GM12864 (cell line): ENCODE results near the gene SHD.
"Not testable (repeated sequence)": the region's sequence is repeated elsewhere in the genome, so short reads cannot be mapped to it uniquely, and the experiment has no call there.

ENCODE experiments used
- DNase-seq: peaks from one replicate; pipeline ENCODE4 v3.0.0-alpha.2; 2011; ENCODE audit warnings: low read depth
- H3K4me3 ChIP-seq: 2 replicates; pipeline ENCODE4 v1.5.1; 2011; ENCODE audit warnings: mild to moderate bottlenecking, low read depth, low read length, control low read depth
- TF ChIP-seq, protein P1 (sequence below): IDR thresholded peaks from 2 replicates; pipeline ENCODE4 v1.5.1; 2011; ENCODE audit warnings: low read depth, mild to moderate bottlenecking, moderate library complexity, low read length, control low read depth, inconsistent platforms; ENCODE audit errors: missing control alignments

Gene SHD

DNA sequence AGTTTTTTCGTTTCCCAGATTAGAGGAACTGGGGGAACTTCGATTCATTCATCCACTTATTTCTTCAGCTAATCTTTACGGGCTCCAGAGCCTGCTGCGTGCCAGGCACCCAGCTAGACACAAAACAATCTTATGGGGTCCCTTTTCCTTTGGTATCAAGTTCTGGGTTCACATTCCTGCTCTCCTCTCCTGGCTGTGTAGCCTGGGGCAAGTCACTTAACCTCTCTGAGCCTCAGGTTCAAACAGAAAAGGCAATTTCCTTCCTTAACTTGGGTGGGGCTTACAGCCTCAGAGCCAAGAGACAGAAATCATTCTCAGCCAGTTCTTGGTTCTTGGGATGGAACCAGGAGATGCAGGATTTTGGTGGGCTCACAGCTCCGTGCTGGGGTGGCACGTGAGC is 5.9 kb downstream of the SHD start:
- no peak for DNase-seq
- H3K4me3 ChIP-seq = no peak overlapping the region
- TF ChIP-seq, protein P1, sequence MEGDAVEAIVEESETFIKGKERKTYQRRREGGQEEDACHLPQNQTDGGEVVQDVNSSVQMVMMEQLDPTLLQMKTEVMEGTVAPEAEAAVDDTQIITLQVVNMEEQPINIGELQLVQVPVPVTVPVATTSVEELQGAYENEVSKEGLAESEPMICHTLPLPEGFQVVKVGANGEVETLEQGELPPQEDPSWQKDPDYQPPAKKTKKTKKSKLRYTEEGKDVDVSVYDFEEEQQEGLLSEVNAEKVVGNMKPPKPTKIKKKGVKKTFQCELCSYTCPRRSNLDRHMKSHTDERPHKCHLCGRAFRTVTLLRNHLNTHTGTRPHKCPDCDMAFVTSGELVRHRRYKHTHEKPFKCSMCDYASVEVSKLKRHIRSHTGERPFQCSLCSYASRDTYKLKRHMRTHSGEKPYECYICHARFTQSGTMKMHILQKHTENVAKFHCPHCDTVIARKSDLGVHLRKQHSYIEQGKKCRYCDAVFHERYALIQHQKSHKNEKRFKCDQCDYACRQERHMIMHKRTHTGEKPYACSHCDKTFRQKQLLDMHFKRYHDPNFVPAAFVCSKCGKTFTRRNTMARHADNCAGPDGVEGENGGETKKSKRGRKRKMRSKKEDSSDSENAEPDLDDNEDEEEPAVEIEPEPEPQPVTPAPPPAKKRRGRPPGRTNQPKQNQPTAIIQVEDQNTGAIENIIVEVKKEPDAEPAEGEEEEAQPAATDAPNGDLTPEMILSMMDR = no peak

DNA sequence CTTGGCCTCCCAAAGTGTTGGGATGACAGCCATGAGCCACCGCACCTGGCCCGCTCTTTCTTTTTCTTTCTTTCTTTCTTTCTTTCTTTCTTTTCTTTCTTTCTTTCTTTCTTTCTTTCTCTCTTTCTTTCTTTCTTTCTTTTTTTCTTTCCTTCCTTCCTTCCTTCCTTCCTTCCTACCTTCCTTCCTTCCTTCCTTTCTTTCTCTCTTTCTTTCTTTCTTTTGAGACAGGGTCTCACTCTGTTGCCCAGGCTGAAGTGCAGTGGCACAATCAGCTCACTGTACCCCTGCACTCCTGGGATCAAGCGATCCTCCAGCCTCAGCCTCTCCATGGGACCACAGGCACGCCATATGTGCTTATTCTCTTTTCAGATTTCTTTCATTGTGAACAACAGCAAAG is 7.1 kb downstream of the SHD start:
- DNase-seq, H3K4me3 ChIP-seq: not testable (repeated sequence)

DNA sequence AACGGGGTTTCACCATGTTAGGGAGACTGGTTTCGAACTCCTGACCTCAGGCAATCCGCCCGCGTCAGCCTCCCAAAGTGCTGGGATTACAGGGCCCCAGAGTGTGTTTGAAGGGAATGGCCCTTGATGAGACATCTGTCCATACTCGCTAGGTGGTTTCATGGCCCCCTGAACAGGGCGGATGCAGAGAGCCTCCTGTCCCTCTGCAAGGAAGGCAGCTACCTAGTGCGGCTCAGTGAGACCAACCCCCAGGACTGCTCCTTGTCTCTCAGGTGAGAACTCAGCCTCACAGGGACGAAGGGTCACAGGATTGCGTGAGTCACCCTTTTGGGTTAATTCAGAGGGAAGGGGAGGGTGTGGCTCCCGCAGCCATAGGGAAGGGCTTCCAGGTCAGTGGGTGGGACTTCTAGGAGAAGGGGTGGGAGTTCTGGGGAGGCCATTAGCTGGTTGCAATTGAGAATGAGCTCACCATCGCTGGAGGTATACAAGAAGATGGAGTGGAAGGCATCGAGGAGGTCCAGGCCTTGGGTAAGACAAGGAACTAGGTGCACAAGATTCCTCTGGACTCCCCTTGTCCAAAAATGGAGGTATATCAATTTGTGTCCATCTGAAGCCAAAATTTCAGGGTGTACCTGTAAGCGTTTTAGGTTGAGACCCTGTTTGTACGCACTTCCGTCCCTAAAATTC is 9.2 kb downstream of the SHD start:
- no peak overlapping the region for H3K4me3 ChIP-seq
- no peak for DNase-seq
- TF ChIP-seq, protein P1 = no peak

DNA sequence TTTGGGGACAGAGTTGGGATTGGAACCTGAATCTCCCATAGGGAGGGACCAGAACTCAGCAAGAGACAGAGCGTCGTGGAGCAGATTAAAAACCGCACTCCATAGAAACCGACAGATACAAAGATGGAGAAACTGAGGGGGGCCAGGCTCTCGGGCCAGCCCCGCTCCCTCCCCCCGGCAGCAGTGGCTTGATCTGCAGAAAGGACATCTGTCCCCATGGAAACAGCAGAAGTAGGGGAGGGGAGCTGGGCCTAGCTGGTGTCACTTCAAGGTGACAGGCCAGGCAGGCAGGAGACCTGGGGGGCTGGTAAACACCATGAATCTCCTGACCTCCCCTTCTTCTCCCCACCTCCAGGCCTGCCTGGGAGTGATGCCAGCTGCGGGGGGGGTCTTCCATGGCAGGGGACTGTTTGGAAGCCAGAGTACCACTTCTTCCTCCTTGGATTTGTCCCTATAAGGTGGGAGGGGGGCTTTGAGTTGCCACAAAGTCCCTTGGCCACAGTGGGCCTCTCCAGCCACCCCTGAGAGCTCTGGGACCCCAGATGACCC is 12.2 kb downstream of the SHD start:
- no peak for DNase-seq
- H3K4me3 ChIP-seq = no peak overlapping the region
- TF ChIP-seq, protein P1 = no peak

DNA sequence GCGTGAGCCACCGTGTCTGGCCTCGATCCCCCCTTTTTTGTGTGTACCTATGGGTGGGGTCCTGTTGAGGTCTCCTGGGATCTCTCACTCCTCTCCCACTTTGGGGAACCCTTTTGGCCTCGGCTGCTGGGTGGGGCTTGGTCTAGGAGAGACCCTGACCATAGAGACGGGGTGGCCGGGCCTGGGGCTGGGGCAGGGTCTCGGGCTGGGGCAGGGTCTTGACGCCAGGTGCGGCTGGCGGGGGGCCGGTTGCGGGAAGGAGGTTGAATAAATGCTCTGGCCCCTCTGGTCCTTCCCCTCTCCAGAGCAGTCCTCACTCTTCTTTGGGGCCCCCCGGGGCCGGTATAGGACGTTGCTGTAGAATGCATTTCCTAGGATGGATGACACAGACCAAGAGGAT is 13.4 kb downstream of the SHD start:
- TF ChIP-seq, protein P1 = no peak
- no peak for DNase-seq
- no peak overlapping the region for H3K4me3 ChIP-seq

DNA sequence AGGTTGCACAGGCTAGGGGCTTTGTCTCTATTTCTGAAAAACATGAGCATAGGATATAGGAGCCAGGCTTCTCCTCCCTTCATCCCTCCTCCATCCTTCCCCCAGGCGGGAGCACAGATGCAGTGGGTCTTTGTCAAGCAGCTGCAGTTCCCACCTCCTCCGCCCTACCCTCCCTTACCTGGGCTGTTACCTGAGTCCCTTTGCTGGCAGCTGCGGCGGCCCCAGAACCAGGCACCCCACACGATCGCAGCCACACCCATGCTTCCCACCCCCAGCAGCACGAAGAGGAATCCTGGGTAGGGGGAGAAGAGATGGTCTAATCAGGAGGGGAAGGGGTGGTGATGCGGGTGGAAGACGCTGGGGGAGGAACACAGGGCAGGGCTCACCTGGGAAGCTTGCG is 15.3 kb downstream of the SHD start:
- TF ChIP-seq, protein P1 = no peak
- no peak overlapping the region for H3K4me3 ChIP-seq
- no peak for DNase-seq

DNA sequence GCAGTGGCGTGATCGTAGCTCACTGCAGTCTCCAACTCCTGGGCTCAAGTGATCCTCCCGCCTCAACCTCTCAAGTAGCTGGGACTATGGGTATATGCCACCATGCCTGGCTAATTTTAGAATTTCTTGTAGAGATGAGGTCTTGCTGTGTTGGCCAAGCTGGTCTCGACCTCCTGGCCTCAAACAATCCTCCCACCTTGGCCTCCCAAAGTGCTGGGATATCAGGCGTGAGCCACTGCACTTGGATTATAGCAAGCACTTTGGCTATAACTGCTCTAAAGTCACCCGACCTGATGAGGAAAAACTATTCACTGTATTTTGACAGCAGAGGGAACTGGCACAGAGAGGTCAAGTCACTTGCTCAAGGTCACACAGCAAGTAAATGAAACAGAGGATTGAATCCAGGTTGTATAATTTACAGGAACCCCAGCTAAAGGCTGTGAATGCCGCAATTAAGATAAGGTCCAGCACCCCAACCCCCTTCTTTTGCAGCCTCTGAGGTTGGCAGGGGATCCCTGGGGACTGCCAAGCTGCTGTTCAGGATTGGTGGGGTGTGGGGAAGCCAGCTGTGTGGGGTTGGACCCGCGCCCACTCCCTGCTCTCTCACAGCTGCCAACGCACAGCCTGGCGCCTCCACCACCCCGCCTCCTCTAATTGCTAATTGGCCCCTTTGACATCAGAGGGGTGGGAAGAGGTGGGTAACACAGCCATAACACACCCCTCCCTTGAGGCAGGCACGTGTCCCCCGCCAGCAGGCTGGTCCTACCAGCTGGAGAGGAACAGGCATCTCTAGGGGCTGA is 17.1 kb downstream of the SHD start:
- H3K4me3 ChIP-seq = no peak overlapping the region
- no peak for DNase-seq
- TF ChIP-seq, protein P1 = no peak
